HL-60 (cell line): Measurements from ENCODE around the gene TMBIM6.

Experiments used
- DNase-seq, 2 experiments: peaks; one replicate each; pipeline ENCODE4 v3.0.0-alpha.2; 2010 to 2020; ENCODE audit warnings: low read depth in 1 of 2, low spot score in 1 of 2
- H3K27ac ChIP-seq: fragments of 250-450 bp; sonication (Bioruptor Pico); replicated peaks from 2 replicates; pipeline ENCODE4 v1.5.1; 2020; ENCODE audit warnings: mild to moderate bottlenecking, moderate library complexity
- H3K27me3 ChIP-seq: fragments of 250-450 bp; sonication (Bioruptor Pico); 2 replicates; pipeline ENCODE4 v1.5.1; 2021; ENCODE audit warnings: mild to moderate bottlenecking, moderate library complexity; ENCODE audit not compliant: insufficient read depth, poor library complexity, severe bottlenecking
- H3K4me3 ChIP-seq: replicated peaks from 2 replicates; pipeline ENCODE4 v1.5.1; 2011; ENCODE audit warnings: mild to moderate bottlenecking, control low read depth, low read length; ENCODE audit not compliant: insufficient read depth
- CTCF ChIP-seq: IDR thresholded peaks from one replicate; pipeline ENCODE4 v1.5.1; 2011; ENCODE audit warnings: low read length, control low read depth, inconsistent platforms; ENCODE audit not compliant: insufficient read depth
- GABPA ChIP-seq: IDR thresholded peaks from 2 replicates; pipeline ENCODE4 v1.6.1; 2012; ENCODE audit warnings: low read depth
- POLR2AphosphoS5 ChIP-seq: IDR thresholded peaks from 2 replicates; pipeline ENCODE4 v1.6.1; 2012; ENCODE audit warnings: low read depth
- REST ChIP-seq: IDR thresholded peaks from 2 replicates; pipeline ENCODE4 v1.6.1; 2012; ENCODE audit warnings: low read depth; ENCODE audit not compliant: insufficient replicate concordance
- SPI1 ChIP-seq: IDR thresholded peaks from 2 replicates; pipeline ENCODE4 v1.6.1; 2012; ENCODE audit warnings: low read depth, mild to moderate bottlenecking, borderline replicate concordance

The TMBIM6 gene

GRCh38 chr12:49806321-49806813 is 65.0 kb downstream of the TMBIM6 start:
- no peak overlapping the region for H3K27ac ChIP-seq
- no peaks in the 10 kb centered on the region for H3K27me3 ChIP-seq
- H3K4me3 ChIP-seq = no peak overlapping the region
- TF ChIP-seq GABPA = no peak
- no peak for TF ChIP-seq CTCF
- TF ChIP-seq POLR2AphosphoS5 = no peak
- TF ChIP-seq REST = no peak
- TF ChIP-seq SPI1 = no peak
- no peak for DNase-seq

DNA sequence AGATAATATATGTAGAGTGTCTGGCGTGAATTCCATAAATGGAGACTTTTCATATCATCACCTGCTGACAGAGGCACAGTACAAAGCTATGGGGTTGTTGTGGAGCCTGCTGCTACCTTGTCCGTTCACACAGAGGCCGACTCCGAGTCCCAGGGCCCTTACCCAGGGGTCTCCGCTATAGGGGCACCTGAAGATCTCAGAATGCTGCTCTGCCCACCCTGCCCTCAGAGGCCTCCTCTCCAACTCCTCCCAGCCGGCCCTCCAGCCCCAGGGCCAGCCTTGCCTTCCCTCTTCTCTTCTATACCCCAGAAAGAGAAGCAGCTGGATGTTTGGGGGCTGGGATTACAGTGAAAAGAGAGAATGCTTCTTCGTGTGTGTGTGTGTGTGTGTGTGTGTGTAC is 65.5 kb downstream of the TMBIM6 start:
- no peak overlapping the region for H3K4me3 ChIP-seq
- no peak for TF ChIP-seq CTCF
- no peak for TF ChIP-seq POLR2AphosphoS5
- TF ChIP-seq SPI1 = no peak
- no peak for TF ChIP-seq REST
- TF ChIP-seq GABPA = no peak

GRCh38 chr12:49807991-49808580 is 66.7 kb downstream of the TMBIM6 start:
- H3K27me3 ChIP-seq = no peaks in the 10 kb centered on the region
- no peak overlapping the region for H3K27ac ChIP-seq
- no peak for DNase-seq
- no peak for TF ChIP-seq REST
- no peak for TF ChIP-seq GABPA
- no peak for TF ChIP-seq POLR2AphosphoS5
- no peak for TF ChIP-seq SPI1
- no peak for TF ChIP-seq CTCF
- no peak overlapping the region for H3K4me3 ChIP-seq

More for the DNA sequence above, 65.5 kb downstream of the TMBIM6 start:
- H3K27me3 ChIP-seq = no peaks in the 10 kb centered on the region
- H3K27ac ChIP-seq = no peak overlapping the region
- no peak for DNase-seq
